ENCODE measurements around the gene FGFRL1.

GRCh38 chr4:996030-996996 is 15.1 kb upstream of the FGFRL1 start:
- no peak for TF ChIP-seq CTCF (IDR thresholded peaks at IDR 0.05; ENCODE audit: low read depth, low read length)
- no peak for TF ChIP-seq EZH2phosphoT487 (IDR thresholded peaks at IDR 0.05; ENCODE audit: low read depth)
